ENCODE data around the gene SMIM20. TPM values are rescaled to one million over a fixed set of nuclear protein-coding genes. Genes with fewer than 3 reads are reported as not detected.
"Not testable (repeated sequence)": the region's sequence is repeated elsewhere in the genome, so short reads cannot be mapped to it uniquely, and the experiment has no call there.

Gene SMIM20
- total RNA-seq, 1 experiment from 2014 or later: 85.2 TPM

GRCh38 chr4:25900310-25900709 lies 13.7 kb upstream of the SMIM20 start:
- Histone ChIP-seq H3K9ac (ENCODE audit: low read length) (no peak overlapping the region), H3K27me3 (ENCODE audit: low read length) (no peaks in the 10 kb centered on the region), H3K36me3 (ENCODE audit: insufficient read depth, low read length) (no peaks in the 10 kb centered on the region; the same call in 1 of the 2 replicates), H3K79me2 (ENCODE audit: low read length) (no peaks in the 10 kb centered on the region), H3K9me3 (ENCODE audit: low read length) (no peaks in the 10 kb centered on the region), H2AFZ (ENCODE audit: low read length) (no peak overlapping the region), H3K4me2 (ENCODE audit: low read depth, low read length, poor library complexity, severe bottlenecking) (peak overlapping the region; percentile 38), H3K27ac (ENCODE audit: low read length) (no peak overlapping the region), H3K9me2 (replicated peaks; ENCODE audit: insufficient read depth, low read length) (no peaks in the 10 kb centered on the region), H3K4me3 (ENCODE audit: low read length) (no peak overlapping the region), H3K4me1 (ENCODE audit: low read length) (peaks cover 38% of the 10 kb centered on the region), H4K20me1 (ENCODE audit: insufficient read depth, low read depth, low read length) (no peaks in the 10 kb centered on the region)
- no peak for DNase-seq

- H3K9ac ChIP-seq (ENCODE audit: low read length): no peak overlapping the region
- no peaks in the 10 kb centered on the region for H3K9me2 ChIP-seq (replicated peaks; ENCODE audit: insufficient read depth, low read length)
- no peaks in the 10 kb centered on the region for H4K20me1 ChIP-seq (ENCODE audit: insufficient read depth, low read depth, low read length)
- peaks cover 41% of the 10 kb centered on the region for H3K4me1 ChIP-seq (ENCODE audit: low read length)
- H3K4me2 ChIP-seq (ENCODE audit: low read depth, low read length, poor library complexity, severe bottlenecking): no peak overlapping the region
- no peaks in the 10 kb centered on the region; the same call in 1 of the 2 replicates for H3K36me3 ChIP-seq (ENCODE audit: insufficient read depth, low read length)
- no peak overlapping the region for H3K27ac ChIP-seq (ENCODE audit: low read length)
- no peaks in the 10 kb centered on the region for H3K9me3 ChIP-seq (ENCODE audit: low read length)
- H3K27me3 ChIP-seq (ENCODE audit: low read length): no peaks in the 10 kb centered on the region
- DNase-seq: no peak
- no peak overlapping the region for H3K4me3 ChIP-seq (ENCODE audit: low read length)
- no peaks in the 10 kb centered on the region for H3K79me2 ChIP-seq (ENCODE audit: low read length)
- no peak overlapping the region for H2AFZ ChIP-seq (ENCODE audit: low read length)
Observed at GRCh38 chr4:25901030-25901430, 13.0 kb upstream of the SMIM20 start.

GRCh38 chr4:25903900-25904747 lies 9.9 kb upstream of the SMIM20 start:
- peak; percentile 55 for DNase-seq
- no peak overlapping the region for H3K27ac ChIP-seq (ENCODE audit: low read length)
- H3K4me3 ChIP-seq (ENCODE audit: low read length): no peak overlapping the region
- H3K27me3 ChIP-seq (ENCODE audit: low read length): no peaks in the 10 kb centered on the region
- no peaks in the 10 kb centered on the region for H3K79me2 ChIP-seq (ENCODE audit: low read length)
- H3K9me2 ChIP-seq (replicated peaks; ENCODE audit: insufficient read depth, low read length): no peaks in the 10 kb centered on the region
- peaks cover 33% of the 10 kb centered on the region for H3K4me1 ChIP-seq (ENCODE audit: low read length)
- H3K36me3 ChIP-seq (ENCODE audit: insufficient read depth, low read length): no peaks in the 10 kb centered on the region; the same call in 1 of the 2 replicates
- H3K4me2 ChIP-seq (ENCODE audit: low read depth, low read length, poor library complexity, severe bottlenecking): peak overlapping the region; percentile 18
- no peak overlapping the region for H2AFZ ChIP-seq (ENCODE audit: low read length)
- no peaks in the 10 kb centered on the region for H4K20me1 ChIP-seq (ENCODE audit: insufficient read depth, low read depth, low read length)
- H3K9me3 ChIP-seq (ENCODE audit: low read length): no peaks in the 10 kb centered on the region
- no peak overlapping the region for H3K9ac ChIP-seq (ENCODE audit: low read length)

- Histone ChIP-seq H3K9me2 (replicated peaks; ENCODE audit: insufficient read depth, low read length) (no peaks in the 10 kb centered on the region), H3K27ac (ENCODE audit: low read length) (no peak overlapping the region), H3K4me1 (ENCODE audit: low read length) (peaks cover 28% of the 10 kb centered on the region), H3K4me3 (ENCODE audit: low read length) (no peak overlapping the region), H2AFZ (ENCODE audit: low read length) (no peak overlapping the region), H3K27me3 (ENCODE audit: low read length) (no peaks in the 10 kb centered on the region), H3K9ac (ENCODE audit: low read length) (no peak overlapping the region), H3K79me2 (ENCODE audit: low read length) (no peaks in the 10 kb centered on the region), H4K20me1 (ENCODE audit: insufficient read depth, low read depth, low read length) (no peaks in the 10 kb centered on the region), H3K4me2 (ENCODE audit: low read depth, low read length, poor library complexity, severe bottlenecking) (peak overlapping the region; percentile 18), H3K36me3 (ENCODE audit: insufficient read depth, low read length) (no peaks in the 10 kb centered on the region), H3K9me3 (ENCODE audit: low read length) (no peaks in the 10 kb centered on the region)
- peak; percentile 58 for DNase-seq
Observed at GRCh38 chr4:25904748-25905082, 9.3 kb upstream of the SMIM20 start.

- no peaks in the 10 kb centered on the region for H3K36me3 ChIP-seq (ENCODE audit: insufficient read depth, low read length)
- DNase-seq: no peak
- no peaks in the 10 kb centered on the region for H4K20me1 ChIP-seq (ENCODE audit: insufficient read depth, low read depth, low read length)
- no peak overlapping the region for H3K4me2 ChIP-seq (ENCODE audit: low read depth, low read length, poor library complexity, severe bottlenecking)
- H3K9me2 ChIP-seq (replicated peaks; ENCODE audit: insufficient read depth, low read length): no peaks in the 10 kb centered on the region
- H3K79me2 ChIP-seq (ENCODE audit: low read length): no peaks in the 10 kb centered on the region
- H3K4me3 ChIP-seq (ENCODE audit: low read length): no peak overlapping the region
- H3K9ac ChIP-seq (ENCODE audit: low read length): no peak overlapping the region
- peaks cover 21% of the 10 kb centered on the region for H3K4me1 ChIP-seq (ENCODE audit: low read length)
- H3K9me3 ChIP-seq (ENCODE audit: low read length): no peaks in the 10 kb centered on the region
- H3K27ac ChIP-seq (ENCODE audit: low read length): no peak overlapping the region
- H2AFZ ChIP-seq (ENCODE audit: low read length): no peak overlapping the region
- H3K27me3 ChIP-seq (ENCODE audit: low read length): no peaks in the 10 kb centered on the region
Observed at GRCh38 chr4:25905371-25905770, 8.6 kb upstream of the SMIM20 start.

- H3K4me1 ChIP-seq (ENCODE audit: low read length): peaks cover 17% of the 10 kb centered on the region
- not testable (repeated sequence) for H4K20me1 ChIP-seq (ENCODE audit: insufficient read depth, low read depth, low read length); H3K27ac ChIP-seq (ENCODE audit: low read length); H3K4me2 ChIP-seq (ENCODE audit: low read depth, low read length, poor library complexity, severe bottlenecking); H3K9ac ChIP-seq (ENCODE audit: low read length); H3K9me2 ChIP-seq (replicated peaks; ENCODE audit: insufficient read depth, low read length); H3K79me2 ChIP-seq (ENCODE audit: low read length); H3K27me3 ChIP-seq (ENCODE audit: low read length); H3K4me3 ChIP-seq (ENCODE audit: low read length); H2AFZ ChIP-seq (ENCODE audit: low read length); H3K9me3 ChIP-seq (ENCODE audit: low read length); H3K36me3 ChIP-seq (ENCODE audit: insufficient read depth, low read length); DNase-seq
Observed at GRCh38 chr4:25906113-25906512, 7.9 kb upstream of the SMIM20 start.

- Histone ChIP-seq H3K9me3 (ENCODE audit: low read length) (no peaks in the 10 kb centered on the region), H3K36me3 (ENCODE audit: insufficient read depth, low read length) (no peaks in the 10 kb centered on the region), H3K27me3 (ENCODE audit: low read length) (no peaks in the 10 kb centered on the region), H3K4me1 (ENCODE audit: low read length) (peaks cover 25% of the 10 kb centered on the region), H2AFZ (ENCODE audit: low read length) (no peak overlapping the region), H4K20me1 (ENCODE audit: insufficient read depth, low read depth, low read length) (no peaks in the 10 kb centered on the region), H3K79me2 (ENCODE audit: low read length) (no peaks in the 10 kb centered on the region), H3K27ac (ENCODE audit: low read length) (no peak overlapping the region), H3K9ac (ENCODE audit: low read length) (no peak overlapping the region), H3K9me2 (replicated peaks; ENCODE audit: insufficient read depth, low read length) (no peaks in the 10 kb centered on the region), H3K4me3 (ENCODE audit: low read length) (no peak overlapping the region), H3K4me2 (ENCODE audit: low read depth, low read length, poor library complexity, severe bottlenecking) (no peak overlapping the region)
- DNase-seq: no peak
Observed at GRCh38 chr4:25908491-25908901, 5.5 kb upstream of the SMIM20 start.

- no peak overlapping the region for H2AFZ ChIP-seq (ENCODE audit: low read length)
- no peak overlapping the region for H3K27ac ChIP-seq (ENCODE audit: low read length)
- no peaks in the 10 kb centered on the region for H3K9me2 ChIP-seq (replicated peaks; ENCODE audit: insufficient read depth, low read length)
- H3K9me3 ChIP-seq (ENCODE audit: low read length): no peaks in the 10 kb centered on the region
- peaks cover 27% of the 10 kb centered on the region for H3K4me1 ChIP-seq (ENCODE audit: low read length)
- no peak for DNase-seq
- H3K27me3 ChIP-seq (ENCODE audit: low read length): no peaks in the 10 kb centered on the region
- H4K20me1 ChIP-seq (ENCODE audit: insufficient read depth, low read depth, low read length): no peaks in the 10 kb centered on the region
- no peak overlapping the region for H3K4me3 ChIP-seq (ENCODE audit: low read length)
- H3K4me2 ChIP-seq (ENCODE audit: low read depth, low read length, poor library complexity, severe bottlenecking): no peak overlapping the region
- no peak overlapping the region for H3K9ac ChIP-seq (ENCODE audit: low read length)
- H3K36me3 ChIP-seq (ENCODE audit: insufficient read depth, low read length): no peaks in the 10 kb centered on the region
- H3K79me2 ChIP-seq (ENCODE audit: low read length): peaks cover 17% of the 10 kb centered on the region
Observed at GRCh38 chr4:25911356-25911755, 2.7 kb upstream of the SMIM20 start.

Measured in Karpas-422 (cell line).